GM21723 (cell line): Measurements from ENCODE around the gene MCRIP1.
"Not testable (repeated sequence)": the region's sequence is repeated elsewhere in the genome, so short reads cannot be mapped to it uniquely, and the experiment has no call there.

ENCODE experiments used
- ATAC-seq: cut with Tn5 transposase; IDR thresholded peaks from one replicate; pipeline ENCODE4 v1.9.1; 2021; ENCODE audit warnings: mild to moderate bottlenecking, moderate library complexity; ENCODE audit not compliant: unreplicated experiment

The MCRIP1 gene

DNA sequence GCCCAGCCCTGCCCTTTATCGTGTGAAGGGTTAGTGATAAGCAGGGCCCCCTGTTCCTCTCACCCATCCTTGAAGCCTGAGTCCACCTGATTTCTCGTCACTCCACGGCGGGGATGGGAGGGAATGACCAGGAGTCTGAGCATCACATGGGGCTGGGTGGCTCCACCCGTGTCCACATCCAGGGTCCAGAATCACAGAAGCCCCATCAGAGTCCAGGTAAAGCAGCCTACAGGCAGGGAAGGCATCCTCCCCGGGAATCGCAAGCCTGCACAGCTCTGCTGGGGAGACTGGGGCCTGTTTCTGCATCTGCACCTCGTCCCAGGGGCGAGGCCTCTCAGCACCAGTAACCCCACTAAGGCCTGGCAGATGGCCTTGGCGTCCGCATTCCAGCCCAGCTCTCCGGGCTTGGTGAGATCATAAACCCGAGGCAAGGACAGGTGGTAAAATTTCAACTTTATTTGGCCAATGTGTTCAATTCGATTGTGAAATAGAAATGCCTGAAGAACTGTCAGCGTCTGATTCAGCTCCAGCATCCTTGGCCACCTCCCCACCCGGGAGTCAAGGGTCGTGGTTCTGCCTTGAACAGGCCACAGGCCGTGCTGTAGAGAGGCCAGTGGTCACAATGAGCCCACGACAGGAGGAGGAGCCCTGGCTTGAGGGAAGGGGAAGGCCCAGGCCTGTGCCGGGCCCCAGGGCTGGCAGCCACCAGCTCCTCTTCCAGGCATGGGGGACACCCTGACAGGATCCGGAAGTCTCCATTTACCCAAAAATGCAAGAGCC lies 9.8 kb upstream of the MCRIP1 start:
- no peak for ATAC-seq

DNA sequence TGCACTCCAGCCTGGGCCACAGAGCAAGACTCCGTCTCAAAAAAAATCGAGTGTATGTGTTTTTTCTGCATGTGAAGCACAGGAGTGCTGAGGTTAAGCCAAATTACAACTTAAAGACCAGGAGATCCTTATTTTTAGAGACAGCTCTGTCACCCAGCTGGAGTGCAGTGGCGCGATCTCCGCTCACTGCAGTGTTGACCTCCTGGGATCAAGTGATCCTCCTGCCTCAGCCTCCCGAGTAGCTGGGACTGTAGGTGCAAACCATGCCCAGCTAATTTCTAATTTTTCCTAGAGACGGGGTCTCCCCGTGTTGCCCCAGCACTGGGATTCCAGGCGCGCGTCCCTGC lies 9.3 kb upstream of the MCRIP1 start:
- ATAC-seq: no peak

DNA sequence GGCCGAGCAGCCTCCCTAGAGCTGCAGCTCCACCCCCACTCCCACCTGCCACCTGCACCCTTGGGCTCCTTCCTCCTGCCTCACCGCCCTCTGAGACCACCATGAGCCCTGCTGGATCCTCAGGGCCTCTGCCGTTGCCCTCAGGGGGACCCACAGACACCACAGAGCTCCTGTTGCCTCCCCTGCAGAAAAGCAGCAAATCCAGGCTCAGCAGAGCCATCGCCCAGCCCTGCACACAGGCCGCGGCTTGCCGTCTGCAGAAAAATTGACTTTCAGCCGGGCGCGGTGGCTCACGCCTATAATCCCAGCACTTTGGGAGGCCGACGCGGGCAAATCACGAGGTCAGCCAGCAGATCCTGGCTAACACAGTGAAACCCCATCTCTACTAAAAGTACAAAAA lies 8.8 kb upstream of the MCRIP1 start:
- no peak for ATAC-seq

DNA sequence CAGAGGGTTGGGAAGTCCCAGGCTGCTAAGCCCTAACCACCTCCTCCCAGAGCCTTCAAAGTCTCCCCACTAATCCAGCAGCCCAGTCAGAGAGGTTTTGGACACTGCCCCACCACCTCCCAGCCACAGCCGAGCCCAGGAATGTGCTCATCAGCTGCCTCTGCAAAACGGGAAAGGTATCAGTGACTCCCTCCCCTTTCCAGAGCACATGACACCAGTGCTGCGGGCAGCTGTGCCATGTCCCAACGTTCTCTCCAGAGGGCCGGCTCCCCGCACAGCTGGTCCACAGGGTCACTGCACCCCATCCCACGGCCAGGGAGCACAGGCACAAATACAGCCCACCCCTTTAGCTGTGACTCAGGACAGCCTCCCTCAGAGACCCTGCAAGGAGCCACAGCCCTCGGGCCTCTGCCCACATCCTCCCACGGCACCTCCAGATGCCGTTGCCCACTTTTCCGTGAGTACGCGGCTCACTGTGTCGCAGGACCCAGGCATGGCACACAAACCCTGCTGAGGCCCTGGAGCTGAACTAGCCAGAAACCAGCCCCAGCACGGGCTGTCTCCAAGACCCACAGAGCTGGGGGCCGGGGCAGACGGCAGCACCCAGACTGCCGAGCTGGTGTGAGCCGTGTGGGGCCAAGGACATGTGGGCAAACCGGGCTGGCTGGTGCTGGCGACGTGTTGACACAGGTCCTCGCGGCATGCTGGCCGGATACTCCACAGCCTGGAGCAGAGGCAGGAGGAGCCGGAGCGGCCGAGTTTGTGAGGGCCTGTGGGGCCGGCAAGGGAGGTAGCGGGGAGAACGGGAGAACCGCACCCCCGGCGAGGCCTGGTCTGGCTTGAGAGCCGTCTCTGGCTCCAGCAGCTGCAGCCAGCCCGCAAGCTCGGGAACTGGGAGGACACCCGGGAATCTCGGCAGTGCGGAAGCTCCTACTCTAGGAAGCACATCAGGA lies 8.0 kb upstream of the MCRIP1 start:
- no peak for ATAC-seq

DNA sequence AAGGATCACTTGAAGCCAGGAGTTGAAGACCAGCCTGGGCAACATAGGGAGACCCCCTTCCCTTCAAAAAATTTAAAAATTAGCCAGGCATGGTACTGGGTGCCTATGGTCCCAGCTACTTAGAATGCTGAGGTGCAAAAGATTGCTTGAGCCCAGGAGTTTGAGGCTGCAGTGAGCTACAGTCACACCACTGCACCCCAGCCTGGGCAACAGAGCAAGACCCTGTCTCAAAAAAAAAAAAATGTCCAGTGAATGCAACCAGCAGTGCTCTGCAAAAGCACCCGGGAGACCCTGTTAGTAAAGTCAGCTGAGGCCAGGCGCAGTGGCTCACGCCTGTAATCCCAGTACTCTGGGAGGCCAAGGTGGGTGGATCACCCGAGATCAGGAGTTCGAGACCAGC lies 7.0 kb upstream of the MCRIP1 start:
- not testable (repeated sequence) for ATAC-seq

DNA sequence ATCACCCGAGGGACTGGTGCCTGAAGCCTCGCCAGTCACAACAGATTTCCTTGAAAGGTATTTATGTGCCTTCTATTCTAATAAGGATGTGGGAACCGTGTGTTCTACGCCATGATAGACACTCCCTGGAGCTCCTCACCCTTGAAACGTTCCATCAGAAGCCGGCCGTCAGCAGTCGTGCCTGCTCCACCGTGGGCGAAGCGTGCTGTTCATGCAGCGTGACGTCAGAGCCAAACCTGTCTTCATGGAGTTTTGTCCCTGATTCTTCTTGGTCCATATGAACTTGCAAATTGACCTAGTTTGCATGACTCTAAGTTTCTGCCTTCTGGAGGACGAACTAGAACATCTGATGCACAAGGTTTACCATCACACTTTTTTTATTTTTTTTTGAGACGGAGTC lies 6.2 kb upstream of the MCRIP1 start:
- ATAC-seq: no peak

DNA sequence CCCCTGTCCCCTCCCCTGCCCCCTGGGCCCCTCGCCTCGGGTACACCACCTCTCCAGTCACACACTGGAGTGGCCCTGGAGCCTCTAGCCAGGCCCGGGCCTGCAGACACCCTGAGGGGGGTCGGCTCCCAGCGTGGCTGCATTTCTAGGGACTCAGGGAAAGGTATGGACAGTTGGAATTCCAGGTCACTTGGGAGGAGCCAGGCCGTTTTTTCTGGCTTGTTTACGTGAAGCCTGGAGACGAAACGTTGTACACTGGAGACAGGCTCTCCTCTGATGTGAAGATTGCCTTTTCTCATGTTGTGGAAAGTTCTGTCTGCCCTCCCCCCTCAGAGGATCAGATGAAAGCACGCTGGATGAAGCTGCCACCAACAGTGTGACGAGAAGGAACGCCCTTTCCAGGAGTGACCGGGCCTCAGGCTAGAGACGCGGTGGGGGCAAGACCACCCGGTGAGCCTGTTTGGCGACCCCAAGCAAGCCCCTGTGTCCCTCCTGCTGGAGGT lies 5.7 kb upstream of the MCRIP1 start:
- ATAC-seq: no peak

DNA sequence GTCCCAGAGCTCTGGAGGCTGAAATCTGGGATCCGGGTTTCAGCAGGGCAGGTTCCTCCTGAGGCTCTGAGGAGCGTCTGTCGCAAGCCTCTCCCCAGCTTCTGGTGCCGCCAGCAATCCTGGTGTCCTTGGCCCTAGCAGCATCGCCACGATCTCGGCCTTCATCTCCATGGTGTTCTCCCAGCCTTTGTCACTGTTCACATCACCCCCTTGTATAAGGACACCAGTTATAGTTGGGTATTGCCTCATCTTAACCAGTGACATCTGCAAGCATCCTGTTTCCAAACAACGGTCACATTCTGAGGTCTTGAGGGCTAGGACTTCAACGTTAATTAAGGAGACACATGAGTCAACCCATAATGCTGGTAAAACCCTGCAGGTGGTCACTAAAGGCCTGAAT lies 4.5 kb upstream of the MCRIP1 start:
- ATAC-seq: no peak

DNA sequence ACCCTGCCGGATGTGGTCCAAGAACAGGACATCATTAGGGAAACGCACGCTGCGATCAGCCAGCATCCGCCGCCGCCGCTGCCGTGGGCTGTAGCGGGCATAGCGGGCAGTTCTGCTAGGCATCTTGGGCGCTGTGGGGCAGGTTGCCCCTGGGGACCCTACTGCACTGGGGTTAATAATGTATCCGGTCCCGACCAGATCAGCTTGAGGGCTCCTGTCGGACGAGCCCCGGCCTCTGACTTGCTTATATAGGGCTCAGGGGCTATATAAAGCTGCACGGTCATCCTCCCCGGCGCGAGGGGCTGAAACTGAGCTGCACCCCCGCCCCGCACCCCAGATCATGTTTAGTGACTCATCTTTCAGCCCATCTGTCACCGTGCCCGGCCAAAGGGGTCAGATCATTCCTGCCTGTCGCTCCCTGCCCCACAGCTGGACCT lies 1.8 kb upstream of the MCRIP1 start, which contains the start of gene PPP1R27:
Gene PPP1R27 (minus strand): TSS at position 220 of the 437 bp plus-strand sequence. CDS start 97 bp downstream, at position 123.
- ATAC-seq: no peak

DNA sequence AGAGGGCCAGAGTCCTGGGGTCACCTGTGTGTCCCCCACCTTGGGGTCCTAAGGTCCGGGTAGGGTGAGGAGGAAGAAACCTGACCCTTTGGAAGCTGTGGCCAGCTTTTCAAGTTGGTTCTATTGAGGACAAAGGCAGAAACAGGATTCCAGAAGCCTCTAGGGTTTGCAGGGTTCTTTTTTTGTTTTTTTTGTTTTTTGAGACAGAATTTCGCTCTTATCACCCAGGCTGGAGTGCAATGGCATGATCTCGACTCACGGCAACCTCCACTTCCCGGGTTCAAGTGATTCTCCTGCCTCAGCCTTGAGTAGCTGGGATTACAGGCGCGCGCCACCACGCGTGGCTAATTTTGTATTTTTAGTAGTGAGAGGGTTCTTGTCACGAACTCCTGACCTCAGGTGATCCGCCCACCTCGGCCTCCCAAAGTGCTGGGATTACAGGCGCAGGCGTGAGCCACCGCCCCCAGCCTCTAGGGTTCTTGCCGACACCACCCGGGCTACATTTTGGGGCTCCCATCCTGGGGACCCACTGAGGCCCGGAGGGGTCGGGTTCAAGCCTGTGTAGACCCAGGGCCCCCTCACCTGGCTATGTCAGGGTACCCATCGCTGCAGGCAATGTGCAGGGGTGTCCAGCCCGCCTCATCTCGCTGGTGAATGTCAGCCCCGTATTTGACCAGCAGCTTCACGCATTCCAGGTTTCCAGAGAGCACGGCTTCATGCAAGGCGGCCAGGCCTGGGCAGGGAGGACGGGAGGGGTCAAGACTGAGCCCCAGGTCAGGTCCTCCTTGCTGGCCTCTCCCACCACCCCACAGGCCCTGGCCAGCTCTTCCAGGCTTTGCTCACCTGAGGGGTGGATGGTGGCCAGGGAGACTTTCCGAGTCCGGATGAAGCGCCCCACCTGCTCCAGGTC lies 1.1 kb upstream of the MCRIP1 start:
- no peak for ATAC-seq

DNA sequence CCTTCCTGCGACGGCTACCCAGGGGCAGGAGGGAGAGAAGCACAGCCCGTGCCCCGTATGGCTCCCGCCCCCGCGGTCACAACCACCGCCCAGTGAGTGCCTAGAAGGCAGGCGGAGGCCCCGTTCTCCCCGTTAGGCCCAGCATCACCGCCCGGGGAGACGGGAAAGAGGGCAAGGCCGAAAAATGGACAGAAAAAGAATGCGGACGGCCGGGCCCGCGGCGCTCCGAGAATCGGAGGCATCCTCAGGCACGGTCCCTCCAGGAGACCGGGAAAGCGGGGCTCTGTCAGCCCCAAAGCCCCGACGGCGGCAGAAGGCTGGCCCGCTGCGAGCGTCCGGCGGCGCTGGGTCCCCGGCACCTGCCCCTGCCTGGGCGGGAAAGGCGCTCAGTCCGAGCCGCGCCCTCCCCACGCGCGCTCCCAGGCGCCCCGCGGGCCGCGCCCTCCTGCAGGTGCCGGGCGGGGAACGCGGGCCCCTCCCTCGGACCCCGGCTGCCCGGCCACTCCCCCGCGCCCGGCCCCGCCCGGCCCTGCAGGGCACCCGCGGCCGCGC lies 407 bp downstream of the MCRIP1 start:
- ATAC-seq: peak; percentile 63

DNA sequence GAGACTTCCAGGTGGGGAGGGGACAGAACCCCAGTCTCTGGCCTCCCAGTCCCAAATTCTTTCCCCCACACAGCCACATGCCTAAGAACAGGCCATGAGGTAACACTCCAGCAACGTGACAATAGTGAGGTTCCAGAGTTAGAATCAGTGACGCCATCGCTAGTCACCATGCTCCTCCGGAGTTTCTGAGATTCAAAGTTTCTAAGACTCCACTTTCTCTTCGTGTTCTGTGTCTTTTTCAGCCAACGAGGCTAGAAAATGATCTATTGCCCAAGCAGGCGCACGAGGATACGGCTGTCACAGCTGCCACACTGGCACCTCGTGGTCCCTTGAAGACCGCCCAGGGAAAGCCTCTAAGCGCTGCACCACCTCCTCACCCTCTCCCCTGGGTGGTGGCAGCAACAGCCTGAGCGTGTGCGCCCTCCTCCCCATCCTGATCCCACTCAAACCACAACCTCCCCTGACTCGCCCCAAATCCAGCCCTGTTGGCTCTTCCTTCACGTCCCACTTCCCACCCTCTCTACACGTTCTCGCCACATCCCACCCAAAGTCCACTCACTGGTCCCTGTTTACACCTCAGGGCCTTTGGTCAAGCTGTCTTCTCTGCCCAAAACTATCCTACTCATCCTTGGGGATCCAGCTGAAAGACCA lies 1.0 kb downstream of the MCRIP1 start:
- peak; percentile 21 for ATAC-seq

DNA sequence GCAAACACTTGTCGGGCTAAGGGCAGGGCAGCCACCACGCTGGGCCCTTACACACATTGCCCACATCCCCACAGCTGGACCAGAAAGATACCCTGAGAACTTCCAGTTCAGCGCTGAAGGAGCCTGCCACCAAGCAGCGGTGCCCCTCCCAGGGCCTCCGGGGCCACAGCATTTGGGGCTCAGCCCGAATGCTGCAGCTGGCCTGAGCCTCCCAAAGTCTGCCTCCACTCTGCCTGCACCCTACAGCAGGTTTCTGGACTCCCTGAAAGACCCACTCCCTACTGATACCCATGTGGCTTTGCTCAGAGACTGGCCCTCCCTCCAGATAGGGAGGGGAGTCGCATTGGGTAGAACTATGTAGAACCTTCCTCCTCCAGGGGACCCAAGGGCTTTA lies 1.5 kb downstream of the MCRIP1 start:
- no peak for ATAC-seq

DNA sequence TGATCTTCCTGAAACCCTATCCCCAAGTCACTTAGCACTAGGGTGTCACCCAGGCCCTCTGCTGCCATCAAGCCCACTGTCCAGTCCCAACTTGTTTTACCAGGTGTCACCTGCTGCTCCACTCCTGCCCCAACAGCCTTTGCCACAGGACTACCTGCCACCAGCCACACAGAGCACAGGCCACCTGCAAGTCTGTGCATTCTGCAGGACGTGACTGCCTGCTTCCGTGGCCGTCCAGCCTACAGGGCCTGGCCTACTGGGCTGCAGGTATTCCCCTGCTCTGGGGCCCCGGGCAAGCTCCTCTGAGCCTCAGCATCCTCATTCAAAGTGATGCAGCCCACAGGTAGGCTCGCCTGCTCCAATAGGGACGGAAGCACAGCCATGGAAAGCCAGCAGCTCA lies 3.2 kb downstream of the MCRIP1 start:
- ATAC-seq: no peak

DNA sequence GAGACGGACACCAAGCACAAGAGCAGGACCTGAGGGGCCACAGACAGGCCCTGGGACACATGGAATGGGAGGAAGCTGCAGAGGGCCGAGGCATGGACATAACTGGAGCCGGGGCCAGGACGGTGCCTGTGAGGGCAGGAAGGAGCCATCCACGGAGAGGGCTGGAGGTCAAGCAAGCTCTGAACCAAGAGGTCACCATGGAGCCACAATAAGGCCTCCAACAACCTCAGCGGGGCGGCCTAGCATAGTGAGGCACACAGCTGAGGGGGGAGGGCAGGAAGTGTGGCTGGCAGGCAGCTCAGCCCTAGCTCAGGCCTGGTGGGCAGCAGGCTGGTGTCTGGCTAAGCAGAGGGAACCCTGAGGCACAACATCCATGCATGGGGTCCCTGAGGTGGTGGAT lies 4.4 kb downstream of the MCRIP1 start:
- ATAC-seq: no peak

DNA sequence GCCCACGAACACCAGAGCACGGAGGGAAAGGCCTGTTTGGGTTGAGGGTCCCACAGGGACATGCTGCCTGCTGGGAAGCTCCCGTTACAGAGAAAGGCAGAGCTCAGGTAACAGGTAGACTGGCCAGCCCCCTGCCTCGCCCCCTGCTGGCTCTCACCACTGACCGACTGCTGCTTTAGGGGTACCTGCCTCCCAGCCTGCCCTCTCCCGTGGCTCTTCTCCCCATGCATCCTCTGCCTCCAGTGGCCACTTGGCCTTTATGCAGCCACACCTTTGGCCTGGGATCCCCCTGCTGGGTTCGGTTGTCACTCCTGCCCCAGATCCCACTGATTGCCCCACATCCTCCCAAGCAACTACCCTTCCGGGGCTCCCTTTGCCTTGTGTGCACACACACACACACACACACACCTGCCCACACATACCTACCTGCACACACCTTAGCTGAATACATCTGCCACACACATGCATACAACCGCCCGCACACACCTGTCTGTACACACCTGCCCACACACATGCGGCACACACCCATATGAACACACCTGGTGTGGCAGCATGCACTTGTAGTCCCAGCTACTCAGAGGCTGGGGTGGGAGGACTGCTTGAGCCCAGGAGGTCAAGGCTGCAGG lies 7.1 kb downstream of the MCRIP1 start:
- ATAC-seq: no peak

DNA sequence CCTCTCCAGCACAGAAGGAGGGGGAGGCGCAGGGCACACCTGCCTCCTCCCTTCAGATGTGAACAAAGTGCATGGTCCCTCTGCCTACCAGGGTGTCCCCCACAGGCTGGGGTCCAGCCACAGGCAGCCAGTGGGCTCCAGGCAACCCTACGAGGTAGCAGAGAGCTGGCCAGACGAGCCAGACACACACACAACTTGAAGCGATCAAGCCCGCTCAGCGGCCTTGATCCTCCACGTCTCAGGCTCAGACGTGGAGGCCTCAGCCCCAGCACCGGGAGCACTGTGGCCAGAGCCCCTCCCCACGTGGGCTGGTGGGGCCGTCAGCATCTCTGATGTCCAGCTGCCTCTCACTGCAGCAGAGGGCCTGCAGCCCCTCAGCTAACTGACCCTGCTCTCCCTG lies 8.5 kb downstream of the MCRIP1 start:
- ATAC-seq: no peak

DNA sequence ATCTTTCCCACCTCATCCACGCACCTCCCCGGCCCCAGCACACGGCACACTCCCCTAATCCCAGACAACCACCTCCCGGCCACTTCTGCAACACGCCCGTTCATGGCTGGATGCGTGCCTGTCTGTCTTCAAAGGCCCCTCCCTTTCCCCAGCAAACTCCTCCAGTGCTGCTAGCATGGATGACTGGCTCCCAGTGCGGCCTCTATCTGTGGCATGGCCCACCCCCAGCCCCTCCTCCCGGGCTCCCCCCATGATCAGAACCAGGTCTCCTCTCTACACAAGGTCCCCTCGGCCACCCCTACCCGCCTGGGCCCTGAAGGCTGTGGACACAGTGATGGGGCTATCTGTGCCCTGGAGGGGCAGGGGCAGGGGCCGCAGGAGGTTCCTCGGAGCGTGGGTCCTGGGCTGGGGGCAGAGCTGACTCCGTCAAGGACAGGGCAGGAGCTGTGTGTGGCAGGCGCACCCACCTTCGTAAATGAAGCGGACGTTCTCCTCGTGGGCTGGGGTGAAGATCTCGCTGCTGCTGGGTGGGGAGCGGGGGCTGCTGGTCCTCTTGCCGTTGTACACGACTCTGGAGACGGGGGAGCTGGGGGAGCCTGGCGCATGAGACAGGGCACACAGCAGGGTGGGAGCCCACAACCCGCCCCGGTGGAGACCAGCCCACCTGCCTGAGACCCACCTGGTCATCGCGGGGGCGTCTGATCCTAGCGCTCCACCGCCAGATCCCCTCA lies 9.1 kb downstream of the MCRIP1 start:
- no peak for ATAC-seq
